Tibial nerve (tissue), 4 donors: ENCODE measurements around the gene SFI1.

ENCODE experiments used
- EP300 ChIP-seq, 2 donors: sonication (generic); formaldehyde crosslinking; IDR thresholded peaks; one replicate each; pipeline ENCODE4 v1.6.1; 2017; ENCODE audit warnings: antibody characterized with exemption in 2 of 2, mild to moderate bottlenecking in 1 of 2
- POLR2A ChIP-seq, 2 donors: fragments of 450-650 bp; IDR thresholded peaks; one replicate each; pipeline ENCODE4 v1.6.1; 2017; ENCODE audit warnings: antibody characterized with exemption in 2 of 2, mild to moderate bottlenecking in 2 of 2, moderate library complexity in 2 of 2
- TF ChIP-seq, protein P1 (sequence below), 5 experiments: fragments of 200-600 bp in 3 of 5; fragments of 450-650 bp in 2 of 5; sonication (generic) in 3 of 5; IDR thresholded peaks; one replicate each; pipeline ENCODE4 v1.5.1; 2016 to 2019; ENCODE audit warnings: antibody characterized with exemption in 5 of 5, mild to moderate bottlenecking in 3 of 5, moderate library complexity in 2 of 5

GRCh38 chr22:31653944-31654343 is 157.6 kb downstream of the SFI1 start:
- TF ChIP-seq EP300 (IDR thresholded peaks at IDR 0.05) (no peak), POLR2A (IDR thresholded peaks at IDR 0.05) (no peak)
- TF ChIP-seq, protein P1, sequence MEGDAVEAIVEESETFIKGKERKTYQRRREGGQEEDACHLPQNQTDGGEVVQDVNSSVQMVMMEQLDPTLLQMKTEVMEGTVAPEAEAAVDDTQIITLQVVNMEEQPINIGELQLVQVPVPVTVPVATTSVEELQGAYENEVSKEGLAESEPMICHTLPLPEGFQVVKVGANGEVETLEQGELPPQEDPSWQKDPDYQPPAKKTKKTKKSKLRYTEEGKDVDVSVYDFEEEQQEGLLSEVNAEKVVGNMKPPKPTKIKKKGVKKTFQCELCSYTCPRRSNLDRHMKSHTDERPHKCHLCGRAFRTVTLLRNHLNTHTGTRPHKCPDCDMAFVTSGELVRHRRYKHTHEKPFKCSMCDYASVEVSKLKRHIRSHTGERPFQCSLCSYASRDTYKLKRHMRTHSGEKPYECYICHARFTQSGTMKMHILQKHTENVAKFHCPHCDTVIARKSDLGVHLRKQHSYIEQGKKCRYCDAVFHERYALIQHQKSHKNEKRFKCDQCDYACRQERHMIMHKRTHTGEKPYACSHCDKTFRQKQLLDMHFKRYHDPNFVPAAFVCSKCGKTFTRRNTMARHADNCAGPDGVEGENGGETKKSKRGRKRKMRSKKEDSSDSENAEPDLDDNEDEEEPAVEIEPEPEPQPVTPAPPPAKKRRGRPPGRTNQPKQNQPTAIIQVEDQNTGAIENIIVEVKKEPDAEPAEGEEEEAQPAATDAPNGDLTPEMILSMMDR (IDR thresholded peaks at IDR 0.05), result no peak
